ENCODE data around the gene TDRD7.

TDRD7 gene

GRCh38 chr9:97415146-97415545 lies 3.2 kb downstream of the TDRD7 start:
- H3K4me1 ChIP-seq = peaks cover 7% of the 10 kb centered on the region
- no peak for TF ChIP-seq CTCF (IDR thresholded peaks at IDR 0.05)

GRCh38 chr9:97418880-97419279 lies 7.0 kb downstream of the TDRD7 start:
- H3K79me2 ChIP-seq = no peaks in the 10 kb centered on the region
- no peak overlapping the region for H2AFZ ChIP-seq
- no peak overlapping the region for H3K9ac ChIP-seq
- no peak overlapping the region for H3K27ac ChIP-seq
- no peaks in the 10 kb centered on the region for H3K9me3 ChIP-seq (ENCODE audit: control insufficient read depth, low read length)
- TF ChIP-seq CTCF (IDR thresholded peaks at IDR 0.05) = no peak
- H3K4me3 ChIP-seq (ENCODE audit: low read depth, low read length) = no peak overlapping the region
- H3K36me3 ChIP-seq (ENCODE audit: control insufficient read depth, insufficient read depth, low read length) = no peaks in the 10 kb centered on the region
- H3K27me3 ChIP-seq (ENCODE audit: control insufficient read depth, insufficient read depth, low read length) = no peaks in the 10 kb centered on the region
- H3K4me2 ChIP-seq (ENCODE audit: low read length) = no peak overlapping the region
- H3K4me1 ChIP-seq = no peaks in the 10 kb centered on the region

More at GRCh38 chr9:97415146-97415545, 3.2 kb downstream of the TDRD7 start:
- Histone ChIP-seq H3K79me2 (no peaks in the 10 kb centered on the region), H3K27ac (no peak overlapping the region), H3K4me2 (ENCODE audit: low read length) (no peak overlapping the region), H3K9ac (no peak overlapping the region), H3K4me3 (ENCODE audit: low read depth, low read length) (no peak overlapping the region), H2AFZ (no peak overlapping the region), H3K9me3 (ENCODE audit: control insufficient read depth, low read length) (no peaks in the 10 kb centered on the region), H3K27me3 (ENCODE audit: control insufficient read depth, insufficient read depth, low read length) (no peaks in the 10 kb centered on the region), H3K36me3 (ENCODE audit: control insufficient read depth, insufficient read depth, low read length) (no peaks in the 10 kb centered on the region)

- no peaks in the 10 kb centered on the region for H3K36me3 ChIP-seq (ENCODE audit: control insufficient read depth, insufficient read depth, low read length)
- H2AFZ ChIP-seq = no peak overlapping the region
- no peaks in the 10 kb centered on the region for H3K9me3 ChIP-seq (ENCODE audit: control insufficient read depth, low read length)
- TF ChIP-seq CTCF (IDR thresholded peaks at IDR 0.05) = no peak
- H3K9ac ChIP-seq = no peak overlapping the region
- no peaks in the 10 kb centered on the region for H3K27me3 ChIP-seq (ENCODE audit: control insufficient read depth, insufficient read depth, low read length)
- no peaks in the 10 kb centered on the region for H3K4me1 ChIP-seq
- no peak overlapping the region for H3K4me3 ChIP-seq (ENCODE audit: low read depth, low read length)
- no peaks in the 10 kb centered on the region for H3K79me2 ChIP-seq
- H3K27ac ChIP-seq = no peak overlapping the region
- no peak overlapping the region for H3K4me2 ChIP-seq (ENCODE audit: low read length)
Measured at GRCh38 chr9:97419309-97419867, 7.5 kb downstream of the TDRD7 start.

- no peaks in the 10 kb centered on the region for H3K27me3 ChIP-seq (ENCODE audit: control insufficient read depth, insufficient read depth, low read length)
- no peak overlapping the region for H3K9ac ChIP-seq
- no peaks in the 10 kb centered on the region for H3K4me1 ChIP-seq
- H3K4me3 ChIP-seq (ENCODE audit: low read depth, low read length) = no peak overlapping the region
- no peaks in the 10 kb centered on the region for H3K9me3 ChIP-seq (ENCODE audit: control insufficient read depth, low read length)
- no peak for TF ChIP-seq CTCF (IDR thresholded peaks at IDR 0.05)
- H3K4me2 ChIP-seq (ENCODE audit: low read length) = no peak overlapping the region
- H3K27ac ChIP-seq = no peak overlapping the region
- H2AFZ ChIP-seq = no peak overlapping the region
- peaks cover 4% of the 10 kb centered on the region for H3K79me2 ChIP-seq
- no peaks in the 10 kb centered on the region for H3K36me3 ChIP-seq (ENCODE audit: control insufficient read depth, insufficient read depth, low read length)
Measured at GRCh38 chr9:97425336-97425972, 13.6 kb downstream of the TDRD7 start.

- H2AFZ ChIP-seq = no peak overlapping the region
- no peaks in the 10 kb centered on the region for H3K9me3 ChIP-seq (ENCODE audit: control insufficient read depth, low read length)
- H3K27me3 ChIP-seq (ENCODE audit: control insufficient read depth, insufficient read depth, low read length) = no peaks in the 10 kb centered on the region
- H3K36me3 ChIP-seq (ENCODE audit: control insufficient read depth, insufficient read depth, low read length) = no peaks in the 10 kb centered on the region
- H3K27ac ChIP-seq = no peak overlapping the region
- H3K4me3 ChIP-seq (ENCODE audit: low read depth, low read length) = no peak overlapping the region
- no peak overlapping the region for H3K4me2 ChIP-seq (ENCODE audit: low read length)
- H3K9ac ChIP-seq = no peak overlapping the region
- H3K79me2 ChIP-seq = peaks cover 4% of the 10 kb centered on the region
- no peaks in the 10 kb centered on the region for H3K4me1 ChIP-seq
- TF ChIP-seq CTCF (IDR thresholded peaks at IDR 0.05) = no peak
Measured at GRCh38 chr9:97425973-97426336, 14.1 kb downstream of the TDRD7 start.

Data from parathyroid adenoma (tissue), 2 donors.